DMS53 (cell line): ENCODE measurements around the gene PADI3.

ENCODE experiments used
- DNase-seq: peaks from one replicate; lab custom pipeline; 2025; lab: John Stamatoyannopoulos, UW

Gene PADI3

GRCh38 chr1:17214876-17215544, 33.9 kb upstream of the PADI3 start:
- DNase-seq, result no peak

- DNase-seq, result no peak
Observed at GRCh38 chr1:17215545-17215890, 33.4 kb upstream of the PADI3 start.

GRCh38 chr1:17216078-17216477, 32.8 kb upstream of the PADI3 start:
- no peak for DNase-seq

DNA sequence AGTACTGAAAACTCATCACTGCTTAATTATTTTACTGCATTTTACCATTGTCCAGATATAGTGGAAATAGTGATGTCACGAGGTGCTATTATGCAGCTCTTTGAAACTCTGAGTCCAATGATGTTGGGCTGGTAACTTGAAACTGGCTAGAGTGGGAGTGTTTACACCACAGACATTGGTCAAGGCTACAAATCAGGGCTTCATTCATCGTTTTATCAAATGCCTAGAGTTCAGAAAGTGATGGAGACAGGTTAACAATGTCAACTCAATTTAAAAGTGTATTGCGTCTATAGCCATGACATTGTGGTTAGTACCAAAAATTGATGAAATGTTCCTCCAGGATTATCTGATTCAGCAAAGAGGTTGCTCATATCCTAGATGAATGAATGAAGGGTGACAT, 31.3 kb upstream of the PADI3 start:
- no peak for DNase-seq

DNA sequence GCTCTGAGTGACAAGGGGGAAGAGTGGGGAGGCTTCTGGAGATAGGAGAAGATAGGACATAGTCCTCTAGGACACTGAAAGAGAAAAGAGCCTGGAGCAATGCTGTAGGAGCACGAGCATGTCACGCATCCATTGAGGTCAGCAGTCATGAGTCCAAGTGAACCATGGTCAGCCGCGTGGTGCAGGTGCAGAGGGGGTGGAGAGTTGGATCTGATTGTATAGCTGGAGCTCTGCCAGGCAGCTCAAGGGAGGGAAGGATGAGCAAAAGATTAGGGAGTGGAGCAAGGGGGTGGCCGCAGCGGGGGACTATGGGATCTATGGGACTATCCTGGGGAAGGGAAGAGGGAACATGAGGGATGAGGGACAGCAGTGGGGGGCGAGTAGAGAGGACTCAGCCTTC, 30.0 kb upstream of the PADI3 start:
- peak; percentile 44 for DNase-seq

- DNase-seq, result no peak
Observed at GRCh38 chr1:17220287-17220686, 28.6 kb upstream of the PADI3 start.

DNA sequence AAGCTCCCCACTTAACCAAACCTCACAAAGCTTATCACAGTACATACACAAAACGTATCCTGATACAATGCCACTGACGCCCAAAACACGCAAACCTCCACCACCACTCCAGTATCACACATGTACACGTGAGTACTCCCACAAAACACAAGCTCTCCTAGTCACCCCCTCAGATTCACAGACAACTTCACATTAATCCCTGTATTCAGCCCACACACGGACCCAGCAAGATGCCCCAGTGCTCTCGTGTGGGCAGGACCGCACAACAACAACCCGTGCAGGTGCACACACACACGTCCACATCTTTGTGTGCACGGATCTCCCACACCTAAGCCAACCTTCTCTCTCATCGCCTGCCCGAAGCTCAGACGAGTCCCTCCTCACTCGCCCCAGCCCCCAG, 26.3 kb upstream of the PADI3 start:
- no peak for DNase-seq

DNA sequence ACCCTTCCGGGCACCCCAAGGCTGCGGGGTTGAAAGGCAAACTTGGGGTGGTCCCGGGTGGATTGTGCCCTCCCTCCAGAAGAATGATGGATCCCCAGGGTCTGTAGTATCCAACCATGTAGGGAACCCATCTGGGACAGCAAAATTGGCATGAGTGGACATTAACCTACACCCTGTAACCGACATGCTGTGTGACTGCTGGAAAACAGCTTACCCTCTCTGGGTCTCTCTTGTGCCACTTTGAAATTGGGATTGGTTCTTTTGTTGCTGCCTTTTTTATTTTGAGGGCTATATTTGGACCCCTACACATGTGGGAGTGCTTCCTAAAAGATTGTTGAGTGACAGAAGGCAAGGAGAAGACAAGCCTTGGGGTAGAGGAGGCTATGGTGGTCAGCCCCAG, 24.5 kb upstream of the PADI3 start:
- DNase-seq, result no peak

DNA sequence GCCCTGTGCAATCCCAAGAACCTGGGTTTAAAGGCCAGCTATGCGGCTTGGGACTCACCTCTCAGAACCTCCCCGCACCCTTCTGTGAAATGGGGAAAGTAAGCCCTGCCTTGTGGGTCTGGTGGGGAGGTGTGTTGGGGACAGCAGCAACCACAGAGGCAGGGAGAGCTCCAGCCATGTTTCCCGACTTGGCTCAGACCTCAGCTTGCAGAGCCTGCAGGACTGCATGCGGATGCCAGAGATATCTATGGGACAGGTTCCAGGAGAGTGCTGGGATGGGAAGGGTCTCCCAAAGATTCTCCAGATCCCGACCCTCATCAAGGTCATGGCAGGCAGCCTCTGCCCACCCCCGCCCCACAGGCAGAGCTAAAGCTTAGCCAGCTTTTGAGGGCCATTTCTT, 23.8 kb upstream of the PADI3 start:
- no peak for DNase-seq

DNA sequence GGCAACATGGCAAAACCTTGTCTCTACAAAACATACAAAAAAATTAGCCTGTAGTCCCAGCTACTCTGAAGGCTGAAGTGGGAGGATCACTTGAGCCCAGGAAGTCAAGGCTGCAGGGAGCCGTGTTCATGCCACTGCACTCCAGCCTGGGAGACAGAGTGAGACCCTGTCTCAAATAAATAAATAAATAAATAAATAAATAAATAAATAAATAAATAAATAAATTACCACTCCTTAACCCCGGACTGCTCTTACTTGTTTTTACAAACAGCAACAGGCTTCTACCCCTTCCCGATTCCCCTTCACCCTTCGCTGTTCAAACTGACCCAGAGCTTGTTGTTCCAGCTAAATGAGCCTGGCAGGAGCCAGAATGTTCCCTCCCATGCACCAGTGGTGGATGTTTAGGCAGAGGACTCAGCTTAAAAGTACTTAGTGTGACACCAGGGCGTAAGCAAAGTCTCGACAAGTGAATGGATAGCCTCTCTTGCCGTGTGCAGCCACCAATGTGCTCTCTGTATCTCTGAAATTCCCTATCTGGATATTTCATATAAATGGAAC, 21.5 kb upstream of the PADI3 start:
- DNase-seq, result peak; percentile 38

DNA sequence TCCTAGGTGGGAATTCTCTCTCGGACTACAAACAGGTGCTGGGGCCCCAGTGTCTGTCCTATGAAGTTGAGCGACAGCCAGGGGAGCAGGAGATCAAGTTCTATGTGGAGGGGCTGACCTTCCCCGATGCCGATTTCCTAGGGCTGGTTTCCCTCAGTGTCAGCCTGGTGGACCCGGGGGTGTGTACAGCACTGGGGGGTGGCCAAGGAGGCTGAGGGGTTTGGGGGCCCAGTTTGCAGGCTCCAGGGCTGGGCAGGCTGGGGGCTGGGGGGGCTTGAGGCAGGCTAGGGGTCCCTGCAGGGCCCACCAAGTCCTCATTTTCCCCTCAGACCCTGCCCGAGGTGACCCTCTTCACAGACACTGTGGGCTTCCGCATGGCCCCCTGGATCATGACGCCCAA, 20.3 kb upstream of the PADI3 start:
- no peak for DNase-seq

GRCh38 chr1:17229379-17229778, 19.5 kb upstream of the PADI3 start:
- no peak for DNase-seq

DNA sequence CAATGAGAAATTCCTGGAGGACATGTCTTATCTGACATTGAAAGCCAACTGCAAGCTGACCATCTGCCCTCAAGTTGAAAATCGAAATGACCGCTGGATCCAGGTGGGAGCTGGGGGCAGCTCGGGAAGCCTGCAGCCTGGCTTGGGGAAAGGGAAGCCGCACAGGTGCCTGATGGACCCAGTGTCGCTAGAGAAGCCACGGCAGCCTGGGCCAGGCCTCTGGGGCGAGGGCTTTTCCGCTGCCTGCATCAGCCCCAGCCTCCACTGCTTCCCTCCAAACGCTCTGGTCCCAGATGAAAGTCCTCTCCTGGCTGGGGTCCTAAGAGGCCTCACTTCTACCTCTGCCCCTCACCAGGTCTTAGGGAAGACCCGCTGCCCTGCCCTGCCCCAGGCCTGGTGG, 18.8 kb upstream of the PADI3 start:
- DNase-seq, result no peak

DNA sequence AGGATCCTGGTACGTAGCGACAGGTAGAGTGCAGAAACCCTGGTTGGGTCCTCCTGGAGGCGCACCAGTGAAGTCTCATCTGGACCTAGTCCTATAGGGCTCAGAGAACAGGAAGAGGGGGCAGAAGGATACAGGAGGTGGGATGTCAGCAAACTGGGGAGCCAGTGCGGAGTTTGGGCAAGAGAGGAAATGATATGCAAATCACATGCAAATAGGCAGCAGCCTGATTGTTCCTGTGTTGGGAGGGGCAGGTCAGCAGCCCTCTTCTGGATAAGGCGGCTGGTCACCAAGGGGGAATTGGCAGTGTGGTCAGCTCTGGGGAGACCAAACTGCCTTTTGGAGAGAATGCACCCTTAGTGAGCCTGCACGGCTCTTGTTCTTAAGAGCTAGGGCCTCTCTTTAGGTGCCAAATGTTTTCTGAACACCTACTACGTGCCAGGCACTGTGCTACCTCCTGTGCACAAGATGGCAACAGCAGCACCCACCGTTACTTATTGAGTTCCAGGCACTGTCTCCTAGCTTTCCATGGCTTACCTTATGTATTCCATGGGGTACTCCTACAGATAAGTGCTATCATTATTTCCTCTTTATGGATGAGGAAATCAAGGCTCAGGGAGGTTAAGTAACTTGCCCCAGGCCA, 18.1 kb upstream of the PADI3 start:
- no peak for DNase-seq

DNA sequence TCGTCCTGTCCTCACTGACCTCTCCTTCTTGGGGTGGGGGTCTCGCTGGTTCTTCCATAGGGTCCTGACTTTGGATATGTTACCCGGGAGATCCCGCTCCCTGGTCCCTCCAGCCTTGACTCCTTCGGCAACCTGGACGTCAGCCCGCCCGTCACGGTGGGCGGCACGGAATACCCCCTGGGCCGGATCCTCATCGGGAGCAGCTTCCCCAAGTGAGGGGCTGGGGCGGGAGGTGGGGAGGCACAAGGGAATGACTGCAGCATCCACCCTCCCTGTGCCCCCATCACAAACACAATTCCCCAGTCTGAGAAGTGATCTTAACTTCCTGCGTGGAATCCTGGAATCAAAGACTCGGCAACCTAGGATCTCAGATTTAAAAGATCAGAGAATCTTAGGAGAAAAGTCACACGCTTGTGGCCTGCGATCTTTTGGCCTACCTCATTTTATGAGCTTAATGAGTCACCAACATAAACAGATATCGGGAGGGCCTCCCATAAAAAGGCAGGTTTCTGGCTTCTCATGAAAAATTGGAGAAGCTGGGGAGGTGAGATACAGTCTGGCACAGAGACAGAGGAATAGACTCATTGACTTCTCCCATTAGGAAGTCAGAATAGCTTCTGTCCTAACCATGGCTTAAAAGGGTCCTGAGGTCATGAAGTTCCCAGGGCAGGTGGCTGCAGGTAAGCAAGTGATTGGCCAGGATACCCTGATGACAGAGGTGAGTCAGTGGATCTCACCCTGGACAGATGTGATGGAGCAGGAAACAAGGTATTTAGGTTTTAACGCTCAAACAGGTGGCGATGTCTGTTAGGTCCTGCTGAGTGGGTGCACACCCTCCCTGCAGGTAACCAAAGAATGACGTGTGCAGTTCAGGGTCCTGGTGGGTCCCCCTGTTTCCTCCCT, 15.9 kb upstream of the PADI3 start:
- peak; percentile 91 for DNase-seq

GRCh38 chr1:17233675-17234320, 15.1 kb upstream of the PADI3 start:
- peak; percentile 94 for DNase-seq

- DNase-seq, result no peak
Observed at GRCh38 chr1:17234405-17234804, 14.5 kb upstream of the PADI3 start.

GRCh38 chr1:17235135-17235885, 13.6 kb upstream of the PADI3 start:
- DNase-seq, result no peak

GRCh38 chr1:17236779-17237560, 11.9 kb upstream of the PADI3 start:
- peak; percentile 94 for DNase-seq

DNA sequence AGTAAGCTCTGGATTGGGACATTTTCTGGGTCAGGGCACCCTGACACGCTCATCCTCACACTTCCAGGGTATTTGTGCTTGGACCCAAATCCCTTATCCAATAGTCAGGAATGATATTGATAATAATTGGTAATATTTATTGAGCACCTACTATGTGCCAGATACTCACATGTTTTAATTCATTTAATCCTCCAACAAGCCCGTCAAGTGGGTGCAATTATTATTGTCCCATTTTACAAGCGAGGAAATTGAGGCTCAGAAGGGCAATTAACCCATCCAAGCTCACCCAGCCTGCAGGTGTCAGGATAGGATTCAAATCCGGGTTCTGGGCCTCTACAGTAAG, 11.4 kb upstream of the PADI3 start:
- no peak for DNase-seq

DNA sequence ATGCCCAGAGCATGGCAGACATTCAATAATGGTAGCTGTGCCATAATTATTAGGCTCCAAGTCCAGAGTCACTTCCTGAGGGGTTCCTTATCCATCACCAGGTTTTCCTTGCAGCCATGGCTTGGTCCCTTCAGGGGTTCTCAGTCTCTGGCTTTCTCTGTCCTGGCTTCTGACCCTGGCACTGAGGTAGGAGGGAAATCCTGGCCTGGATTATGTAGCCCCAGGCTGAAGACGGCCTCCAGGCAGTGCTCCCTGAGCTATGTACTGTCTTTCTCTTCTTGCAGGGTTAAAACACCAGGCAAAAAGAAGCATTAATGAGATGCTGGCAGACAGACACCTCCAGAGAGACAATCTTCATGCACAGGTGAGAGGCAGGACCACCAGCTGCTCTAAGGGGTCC, 9.5 kb upstream of the PADI3 start:
- peak; percentile 89 for DNase-seq
